Stimulated activated CD8-positive, alpha-beta memory T cell treated with anti-CD3 and anti-CD28 coated beads, Interleukin-2, amount 100 ng/mL, for 1 hour (primary cell): ENCODE data around the gene KRT81.
"Not testable (repeated sequence)": the region's sequence is repeated elsewhere in the genome, so short reads cannot be mapped to it uniquely, and the experiment has no call there.

ENCODE experiments used
- DNase-seq, 2 donors: peaks; one replicate each; pipeline ENCODE4 v3.0.0-alpha.2; 2020; ENCODE audit warnings: low read depth in 2 of 2

KRT81 gene

GRCh38 chr12:52274521-52275120, 16.7 kb downstream of the KRT81 start, which contains the start of gene KRT86:
TSS of gene KRT86 (plus strand) at chr12:52274645. CDS start at chr12:52301917, 27,272 bp downstream.
- DNase-seq = no peak

GRCh38 chr12:52271158-52271557, 20.2 kb downstream of the KRT81 start:
- no peak for DNase-seq

GRCh38 chr12:52270541-52271070, 20.7 kb downstream of the KRT81 start:
- DNase-seq = no peak

- no peak for DNase-seq
Measured at GRCh38 chr12:52268212-52268611, 23.1 kb downstream of the KRT81 start.

- no peak for DNase-seq
Measured at GRCh38 chr12:52267699-52268098, 23.6 kb downstream of the KRT81 start.

- DNase-seq = no peak
Measured at GRCh38 chr12:52267266-52267665, 24.1 kb downstream of the KRT81 start.

- DNase-seq = no peak
Measured at GRCh38 chr12:52266514-52266913, 24.8 kb downstream of the KRT81 start.

GRCh38 chr12:52264435-52264825, 26.9 kb downstream of the KRT81 start:
- DNase-seq = no peak

- no peak for DNase-seq
Measured at GRCh38 chr12:52263761-52264434, 27.4 kb downstream of the KRT81 start.

GRCh38 chr12:52262286-52262685, 29.0 kb downstream of the KRT81 start:
- no peak for DNase-seq

- DNase-seq = no peak
Measured at GRCh38 chr12:52261208-52261484, 30.2 kb downstream of the KRT81 start.

GRCh38 chr12:52260361-52261207, 30.8 kb downstream of the KRT81 start:
- no peak for DNase-seq

GRCh38 chr12:52259657-52260243, 31.6 kb downstream of the KRT81 start:
- no peak for DNase-seq

GRCh38 chr12:52258335-52258901, 32.9 kb downstream of the KRT81 start:
- DNase-seq = no peak

GRCh38 chr12:52257922-52258321, 33.4 kb downstream of the KRT81 start:
- DNase-seq = not testable (repeated sequence)

GRCh38 chr12:52257074-52257551, 34.2 kb downstream of the KRT81 start:
- no peak for DNase-seq

GRCh38 chr12:52256584-52256935, 34.8 kb downstream of the KRT81 start:
- no peak for DNase-seq

- no peak for DNase-seq
Measured at GRCh38 chr12:52255926-52256583, 35.3 kb downstream of the KRT81 start.

GRCh38 chr12:52254965-52255751, 36.2 kb downstream of the KRT81 start:
- no peak for DNase-seq

GRCh38 chr12:52254180-52254964, 37.0 kb downstream of the KRT81 start:
- no peak for DNase-seq
